ENCODE results near the gene DGKH.

DNA sequence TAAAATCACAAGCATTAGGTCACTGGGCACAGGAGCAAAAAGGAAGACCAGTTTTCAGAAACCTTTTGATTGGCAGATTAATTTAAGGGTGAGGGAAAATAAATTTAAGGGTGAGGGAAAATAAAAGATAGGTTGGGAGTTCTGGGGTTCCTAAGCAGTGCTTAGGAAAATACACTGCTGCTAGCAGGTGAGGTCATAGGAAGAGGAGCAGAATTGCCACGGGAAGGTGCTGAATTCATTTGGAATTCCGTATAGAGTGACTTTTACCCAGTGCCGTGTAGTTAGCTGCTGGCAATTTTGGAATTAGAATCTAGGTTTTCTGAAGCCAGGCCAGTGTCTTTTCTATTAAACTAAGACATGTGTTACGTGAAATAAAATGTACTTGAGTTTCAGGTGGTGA, 59.8 kb downstream of the DGKH start:
- TF ChIP-seq, protein P1, sequence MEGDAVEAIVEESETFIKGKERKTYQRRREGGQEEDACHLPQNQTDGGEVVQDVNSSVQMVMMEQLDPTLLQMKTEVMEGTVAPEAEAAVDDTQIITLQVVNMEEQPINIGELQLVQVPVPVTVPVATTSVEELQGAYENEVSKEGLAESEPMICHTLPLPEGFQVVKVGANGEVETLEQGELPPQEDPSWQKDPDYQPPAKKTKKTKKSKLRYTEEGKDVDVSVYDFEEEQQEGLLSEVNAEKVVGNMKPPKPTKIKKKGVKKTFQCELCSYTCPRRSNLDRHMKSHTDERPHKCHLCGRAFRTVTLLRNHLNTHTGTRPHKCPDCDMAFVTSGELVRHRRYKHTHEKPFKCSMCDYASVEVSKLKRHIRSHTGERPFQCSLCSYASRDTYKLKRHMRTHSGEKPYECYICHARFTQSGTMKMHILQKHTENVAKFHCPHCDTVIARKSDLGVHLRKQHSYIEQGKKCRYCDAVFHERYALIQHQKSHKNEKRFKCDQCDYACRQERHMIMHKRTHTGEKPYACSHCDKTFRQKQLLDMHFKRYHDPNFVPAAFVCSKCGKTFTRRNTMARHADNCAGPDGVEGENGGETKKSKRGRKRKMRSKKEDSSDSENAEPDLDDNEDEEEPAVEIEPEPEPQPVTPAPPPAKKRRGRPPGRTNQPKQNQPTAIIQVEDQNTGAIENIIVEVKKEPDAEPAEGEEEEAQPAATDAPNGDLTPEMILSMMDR (IDR thresholded peaks at IDR 0.05 in 2 of 3, conservative IDR thresholded peaks at IDR 0.05 in 1 of 3; ENCODE audit: borderline replicate concordance in 1 of 3, insufficient read depth in 1 of 3, low read depth in 2 of 3, low read length in 2 of 3): no peak
- TF ChIP-seq POLR2A (IDR thresholded peaks at IDR 0.05; ENCODE audit: borderline replicate concordance, extremely low read depth, insufficient read depth, insufficient read length): no peak
- no peak for TF ChIP-seq ELF1 (IDR thresholded peaks at IDR 0.05; ENCODE audit: borderline replicate concordance, low read depth)
- TF ChIP-seq EZH2 (IDR thresholded peaks at IDR 0.05): no peak
- TF ChIP-seq POLR2AphosphoS5 (IDR thresholded peaks at IDR 0.05; ENCODE audit: low read depth, low read length): no peak
- TF ChIP-seq, protein P2, sequence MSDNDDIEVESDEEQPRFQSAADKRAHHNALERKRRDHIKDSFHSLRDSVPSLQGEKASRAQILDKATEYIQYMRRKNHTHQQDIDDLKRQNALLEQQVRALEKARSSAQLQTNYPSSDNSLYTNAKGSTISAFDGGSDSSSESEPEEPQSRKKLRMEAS (IDR thresholded peaks at IDR 0.05): no peak

All from HCT116 (cell line).